ENCODE measurements around the gene USP28.
"Not testable (repeated sequence)": the region's sequence is repeated elsewhere in the genome, so short reads cannot be mapped to it uniquely, and the experiment has no call there.

USP28 gene

DNA sequence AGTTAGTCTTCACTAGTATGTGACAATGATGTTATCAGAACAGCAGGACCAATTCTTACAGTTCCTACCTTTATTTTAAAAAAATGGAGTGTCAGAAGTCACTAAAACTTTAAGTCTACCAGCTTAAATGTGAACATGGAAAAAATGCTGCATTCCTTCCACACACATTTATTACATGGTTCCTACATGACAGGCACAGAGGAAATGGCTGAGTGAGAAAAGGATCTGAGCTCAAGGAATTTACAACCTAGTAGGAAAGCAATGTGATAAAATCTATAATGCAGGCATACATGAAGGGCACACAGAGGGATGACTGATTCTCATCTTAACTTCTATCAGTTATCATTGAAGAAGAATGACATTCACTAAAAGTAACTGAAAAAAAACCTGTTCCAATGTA, 72.8 kb downstream of the USP28 start:
- DNase-seq (ENCODE audit: low read depth) = no peak
- H3K4me3 ChIP-seq (ENCODE audit: low read length) = no peak overlapping the region
- TF ChIP-seq, protein P1, sequence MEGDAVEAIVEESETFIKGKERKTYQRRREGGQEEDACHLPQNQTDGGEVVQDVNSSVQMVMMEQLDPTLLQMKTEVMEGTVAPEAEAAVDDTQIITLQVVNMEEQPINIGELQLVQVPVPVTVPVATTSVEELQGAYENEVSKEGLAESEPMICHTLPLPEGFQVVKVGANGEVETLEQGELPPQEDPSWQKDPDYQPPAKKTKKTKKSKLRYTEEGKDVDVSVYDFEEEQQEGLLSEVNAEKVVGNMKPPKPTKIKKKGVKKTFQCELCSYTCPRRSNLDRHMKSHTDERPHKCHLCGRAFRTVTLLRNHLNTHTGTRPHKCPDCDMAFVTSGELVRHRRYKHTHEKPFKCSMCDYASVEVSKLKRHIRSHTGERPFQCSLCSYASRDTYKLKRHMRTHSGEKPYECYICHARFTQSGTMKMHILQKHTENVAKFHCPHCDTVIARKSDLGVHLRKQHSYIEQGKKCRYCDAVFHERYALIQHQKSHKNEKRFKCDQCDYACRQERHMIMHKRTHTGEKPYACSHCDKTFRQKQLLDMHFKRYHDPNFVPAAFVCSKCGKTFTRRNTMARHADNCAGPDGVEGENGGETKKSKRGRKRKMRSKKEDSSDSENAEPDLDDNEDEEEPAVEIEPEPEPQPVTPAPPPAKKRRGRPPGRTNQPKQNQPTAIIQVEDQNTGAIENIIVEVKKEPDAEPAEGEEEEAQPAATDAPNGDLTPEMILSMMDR (conservative IDR thresholded peaks at IDR 0.05; ENCODE audit: low read length) = no peak

- no peak overlapping the region for H3K4me3 ChIP-seq (ENCODE audit: low read length)
- peak; percentile 57 for DNase-seq (ENCODE audit: low read depth)
- TF ChIP-seq, protein P1 (conservative IDR thresholded peaks at IDR 0.05; ENCODE audit: low read length) = peak; percentile 73
Measured at GRCh38 chr11:113796663-113797259, 78.6 kb downstream of the USP28 start.

GRCh38 chr11:113789675-113790320, 85.6 kb downstream of the USP28 start:
- TF ChIP-seq, protein P1 (conservative IDR thresholded peaks at IDR 0.05; ENCODE audit: low read length) = no peak
- DNase-seq (ENCODE audit: low read depth) = no peak
- no peak overlapping the region for H3K4me3 ChIP-seq (ENCODE audit: low read length)

DNA sequence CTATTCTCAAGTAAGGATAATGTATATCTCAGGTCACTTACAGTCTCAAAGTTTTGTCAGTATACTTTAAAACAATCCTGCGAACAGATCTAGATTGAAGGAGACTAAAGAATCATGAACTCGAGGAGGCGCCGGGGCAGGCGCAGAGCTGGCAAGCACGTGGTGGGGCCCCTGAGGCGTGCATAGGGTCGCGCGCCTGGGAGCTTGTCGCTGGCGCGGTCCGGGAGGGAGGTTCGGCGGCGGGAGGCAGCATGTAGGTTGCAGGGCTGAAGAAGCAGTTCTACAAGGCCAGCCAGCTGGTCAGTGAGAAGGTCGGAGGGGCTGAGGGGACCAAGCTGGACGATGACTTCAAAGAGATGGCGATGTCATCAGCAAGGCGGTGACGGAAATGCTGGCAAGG, 86.4 kb downstream of the USP28 start:
- H3K4me3 ChIP-seq (ENCODE audit: low read length); DNase-seq (ENCODE audit: low read depth): not testable (repeated sequence)

DNA sequence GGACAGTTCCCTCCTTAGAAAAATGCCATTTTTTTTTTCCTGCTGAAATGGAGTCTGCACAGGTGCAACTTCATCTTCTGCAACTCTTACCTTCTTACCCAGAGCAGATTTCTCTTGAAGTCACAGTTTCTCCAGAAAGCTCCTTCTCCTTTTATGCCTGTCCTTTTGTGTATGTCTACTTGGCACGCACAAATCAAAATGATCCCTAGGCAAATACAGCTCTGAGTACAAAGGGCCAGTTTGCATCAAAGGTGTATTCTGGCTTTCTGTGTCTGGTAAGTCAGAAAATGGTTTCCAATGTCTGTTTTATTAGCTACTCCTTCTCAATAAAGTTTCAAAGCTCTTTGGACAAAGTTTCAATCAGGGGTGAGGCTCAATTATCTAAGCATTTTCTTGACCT, 93.2 kb downstream of the USP28 start:
- H3K4me3 ChIP-seq (ENCODE audit: low read length) = no peak overlapping the region
- TF ChIP-seq, protein P1 (conservative IDR thresholded peaks at IDR 0.05; ENCODE audit: low read length) = no peak
- no peak for DNase-seq (ENCODE audit: low read depth)

DNA sequence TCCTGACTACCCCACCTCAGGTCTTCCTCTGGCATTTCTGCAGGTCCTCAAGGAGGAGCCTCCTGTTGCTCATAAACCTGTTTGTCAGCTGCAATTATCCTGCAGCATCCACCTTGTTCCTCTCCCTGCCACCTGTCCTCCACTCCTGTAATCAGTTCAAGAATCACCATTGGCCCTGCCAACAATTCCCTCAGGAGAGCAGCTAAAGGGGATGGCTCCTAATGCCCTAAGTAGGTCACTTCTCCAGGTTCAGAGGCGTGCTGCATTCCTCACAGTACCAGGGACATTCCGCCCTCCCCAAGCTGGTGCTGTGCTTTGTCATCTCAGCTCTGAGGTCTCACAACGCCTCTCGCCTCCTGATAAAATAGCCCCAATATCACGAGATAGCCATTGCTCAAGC, 93.7 kb downstream of the USP28 start:
- no peak for DNase-seq (ENCODE audit: low read depth)
- TF ChIP-seq, protein P1 (conservative IDR thresholded peaks at IDR 0.05; ENCODE audit: low read length) = no peak
- no peak overlapping the region for H3K4me3 ChIP-seq (ENCODE audit: low read length)

DNA sequence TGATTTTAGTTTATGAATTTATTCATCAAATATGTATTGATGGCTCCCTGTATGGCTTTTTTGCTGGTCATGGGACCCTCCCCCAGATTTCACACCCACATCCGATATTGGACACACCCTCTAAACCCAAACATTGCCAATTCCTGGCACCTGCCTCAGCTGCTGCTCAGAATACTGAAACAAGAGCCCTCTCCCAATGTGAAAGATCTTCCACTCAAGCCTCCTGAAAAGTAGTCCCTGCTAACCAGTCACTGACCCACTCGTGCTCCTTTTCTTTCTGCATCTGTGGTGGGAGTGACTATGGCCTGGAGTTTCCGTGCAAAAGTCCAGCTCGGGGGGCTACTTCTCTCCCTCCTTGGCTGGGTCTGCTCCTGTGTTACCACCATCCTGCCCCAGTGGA, 95.9 kb downstream of the USP28 start, which contains the start of gene CLDN25:
Gene CLDN25 (plus strand): TSS at position 301 of the 400 bp plus-strand sequence. CDS start 0 bp downstream, at position 301.
- H3K4me3 ChIP-seq (ENCODE audit: low read length) = no peak within 1 kb of the TSS

More for the DNA sequence above, 95.9 kb downstream of the USP28 start, which contains the start of gene CLDN25:
- DNase-seq (ENCODE audit: low read depth) = no peak
- TF ChIP-seq, protein P1 (conservative IDR thresholded peaks at IDR 0.05; ENCODE audit: low read length) = no peak
